ENCODE measurements around the gene PPP2R5C. TPM values are rescaled to one million over a fixed set of nuclear protein-coding genes. Genes with fewer than 3 reads are reported as not detected.

The PPP2R5C gene
- polyA plus RNA-seq, 1 donor: 59.1 TPM

- no peak for DNase-seq (ENCODE audit: low read depth)
These were observed 5.8 kb upstream of the PPP2R5C start for GRCh38 chr14:101755591-101756324.

GRCh38 chr14:101757064-101757838, 4.3 kb upstream of the PPP2R5C start:
- DNase-seq (ENCODE audit: low read depth): no peak

- DNase-seq (ENCODE audit: low read depth): no peak
These were observed 3.7 kb upstream of the PPP2R5C start for GRCh38 chr14:101757839-101758211.

- no peak for DNase-seq (ENCODE audit: low read depth)
These were observed 2.5 kb upstream of the PPP2R5C start for GRCh38 chr14:101758913-101759593.

GRCh38 chr14:101760138-101761011, 1.1 kb upstream of the PPP2R5C start:
- peak; percentile 81 for DNase-seq (ENCODE audit: low read depth)

GRCh38 chr14:101761881-101762529, 496 bp downstream of the PPP2R5C start:
- no peak for DNase-seq (ENCODE audit: low read depth)

GRCh38 chr14:101762530-101763101, 1.1 kb downstream of the PPP2R5C start:
- DNase-seq (ENCODE audit: low read depth): no peak

- DNase-seq (ENCODE audit: low read depth): no peak
These were observed 2.6 kb downstream of the PPP2R5C start for GRCh38 chr14:101763941-101764709.

GRCh38 chr14:101767618-101768362, 6.3 kb downstream of the PPP2R5C start:
- DNase-seq (ENCODE audit: low read depth): no peak

- no peak for DNase-seq (ENCODE audit: low read depth)
These were observed 8.7 kb downstream of the PPP2R5C start for GRCh38 chr14:101770183-101770582.

- DNase-seq (ENCODE audit: low read depth): no peak
These were observed 11.3 kb downstream of the PPP2R5C start for GRCh38 chr14:101772770-101773169.

- DNase-seq (ENCODE audit: low read depth): no peak
These were observed 11.9 kb downstream of the PPP2R5C start for GRCh38 chr14:101773378-101773777.

- no peak for DNase-seq (ENCODE audit: low read depth)
These were observed 12.7 kb downstream of the PPP2R5C start for GRCh38 chr14:101774006-101774795.

- no peak for DNase-seq (ENCODE audit: low read depth)
These were observed 13.3 kb downstream of the PPP2R5C start for GRCh38 chr14:101774814-101775213.

GRCh38 chr14:101775826-101776225, 14.3 kb downstream of the PPP2R5C start:
- DNase-seq (ENCODE audit: low read depth): no peak

GRCh38 chr14:101776344-101776743, 14.8 kb downstream of the PPP2R5C start:
- no peak for DNase-seq (ENCODE audit: low read depth)

GRCh38 chr14:101780390-101780789, 18.9 kb downstream of the PPP2R5C start:
- DNase-seq (ENCODE audit: low read depth): no peak

- DNase-seq (ENCODE audit: low read depth): no peak
These were observed 19.4 kb downstream of the PPP2R5C start for GRCh38 chr14:101780887-101781239.
